GM19099 (cell line): ENCODE measurements around the gene SLC1A2.

Experiments used
- POLR2A ChIP-seq: IDR thresholded peaks from 3 replicates; pipeline ENCODE4 v1.6.1; 2011; ENCODE audit warnings: low read depth; ENCODE audit not compliant: insufficient read length; ENCODE audit errors: extremely low read depth

Gene SLC1A2

DNA sequence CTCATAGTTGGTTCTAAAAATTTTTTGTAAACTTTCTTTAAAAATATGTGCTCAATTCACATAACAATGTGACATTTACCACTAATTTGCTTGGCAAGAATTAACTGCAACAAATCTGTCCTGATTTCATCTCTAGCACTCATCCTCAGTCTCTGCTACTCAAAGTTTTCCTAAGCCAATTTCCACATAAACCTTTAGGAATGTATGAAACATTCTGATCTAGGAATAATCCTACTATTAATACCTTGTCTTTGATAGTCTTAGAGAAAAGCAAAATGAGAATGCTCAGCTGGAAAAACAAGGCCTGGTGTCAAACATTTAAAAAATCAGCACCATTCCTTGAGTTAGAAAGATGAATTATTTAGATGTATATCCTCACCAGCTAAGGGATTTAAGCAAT, 166.1 kb downstream of the SLC1A2 start:
- TF ChIP-seq POLR2A: no peak

DNA sequence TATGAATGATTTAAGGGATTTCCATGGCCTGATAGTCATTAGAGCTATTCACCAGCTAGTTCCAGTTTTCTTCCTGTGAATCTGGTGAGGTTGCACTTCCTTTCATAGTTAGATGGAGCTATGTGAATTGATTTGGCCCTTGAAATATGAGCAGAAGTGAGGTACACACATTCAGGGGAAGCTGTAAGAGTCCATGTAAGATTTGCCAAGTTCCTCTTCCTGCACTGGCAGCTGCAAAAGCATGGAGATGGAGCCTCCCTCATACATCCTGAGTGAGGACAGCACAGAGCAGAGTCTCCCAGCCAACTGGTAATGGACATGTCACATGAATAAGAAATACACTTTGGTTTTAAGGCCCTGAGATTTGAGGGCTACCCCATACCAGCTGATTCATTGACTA, 168.7 kb downstream of the SLC1A2 start:
- no peak for TF ChIP-seq POLR2A

GRCh38 chr11:35250192-35250591, 169.2 kb downstream of the SLC1A2 start:
- TF ChIP-seq POLR2A: no peak

DNA sequence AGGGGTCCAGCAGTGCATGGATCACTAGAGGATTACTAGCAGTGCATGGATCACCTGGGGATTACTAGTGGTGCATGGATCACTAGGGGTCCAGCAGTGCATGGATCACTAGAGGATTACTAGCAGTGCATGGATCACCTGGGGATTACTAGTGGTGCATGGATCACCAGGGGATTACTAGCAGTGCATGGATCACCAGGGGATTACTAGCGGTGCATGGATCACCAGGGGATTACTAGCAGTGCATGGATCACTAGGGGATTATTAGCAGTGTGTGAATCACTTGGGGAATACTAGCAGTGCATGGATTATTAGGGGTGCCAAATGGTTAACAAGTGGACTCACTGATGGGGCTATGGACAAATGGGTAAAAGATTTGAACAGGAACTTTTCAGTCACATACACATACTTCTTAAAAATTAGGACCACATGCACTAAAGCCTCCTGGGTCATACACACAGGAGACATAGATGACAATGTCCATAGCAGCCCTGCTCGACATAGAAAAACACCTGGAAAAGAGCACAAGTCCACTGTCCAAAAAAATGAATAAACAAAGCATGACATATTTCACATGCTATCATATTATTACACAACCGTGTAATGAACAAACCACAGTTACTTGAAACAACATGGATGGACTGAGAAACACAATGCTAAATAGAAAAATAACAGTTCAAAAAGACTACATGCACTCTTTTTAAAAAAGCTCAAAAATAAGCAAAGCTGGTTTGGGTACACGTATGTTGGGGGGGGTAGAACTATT, 170.6 kb downstream of the SLC1A2 start:
- no peak for TF ChIP-seq POLR2A

- no peak for TF ChIP-seq POLR2A
These were observed 171.5 kb downstream of the SLC1A2 start for GRCh38 chr11:35247863-35248262.

GRCh38 chr11:35247428-35247827, 171.9 kb downstream of the SLC1A2 start:
- no peak for TF ChIP-seq POLR2A

- no peak for TF ChIP-seq POLR2A
These were observed 172.6 kb downstream of the SLC1A2 start for GRCh38 chr11:35246745-35247144.

DNA sequence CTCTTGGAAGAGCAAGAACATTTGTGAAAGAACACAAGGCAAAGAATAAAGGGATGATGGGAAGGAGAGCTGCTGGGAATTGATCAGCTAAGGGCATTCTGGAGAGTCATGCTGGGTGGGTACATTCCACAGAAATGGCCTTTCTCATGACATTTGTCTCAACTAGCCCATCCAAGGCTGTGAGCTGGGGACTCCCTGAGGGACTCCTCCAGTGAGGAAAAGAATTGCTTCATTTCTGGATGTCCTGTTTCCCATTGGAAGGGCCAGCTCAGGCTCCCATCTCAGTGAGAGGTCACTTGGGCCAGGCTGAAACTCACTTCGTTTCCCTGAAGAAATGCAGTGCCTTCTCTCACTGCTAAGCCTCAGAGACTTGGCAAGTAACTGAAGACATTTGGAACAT, 173.6 kb downstream of the SLC1A2 start:
- TF ChIP-seq POLR2A: no peak

DNA sequence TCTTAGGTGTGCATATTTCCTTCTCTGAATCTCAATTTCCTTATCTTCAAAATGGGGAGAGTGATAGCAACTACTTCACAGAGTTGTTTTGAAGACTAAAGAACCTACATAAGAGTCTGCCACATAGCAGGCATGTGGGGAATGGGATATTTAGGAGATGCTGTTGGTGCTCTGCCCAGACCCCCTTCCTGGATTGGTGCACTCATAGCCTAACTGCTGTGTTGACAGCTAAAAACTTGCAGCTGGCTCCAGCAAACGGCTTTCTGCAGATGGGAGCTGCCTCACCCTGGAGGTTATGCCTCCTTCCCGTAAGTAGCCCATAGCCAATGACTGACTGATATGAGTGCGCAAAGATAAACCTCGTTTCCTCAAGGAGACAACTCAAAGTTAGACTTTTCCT, 174.3 kb downstream of the SLC1A2 start:
- TF ChIP-seq POLR2A: no peak

- TF ChIP-seq POLR2A: no peak
These were observed 175.6 kb downstream of the SLC1A2 start for GRCh38 chr11:35243774-35244173.

DNA sequence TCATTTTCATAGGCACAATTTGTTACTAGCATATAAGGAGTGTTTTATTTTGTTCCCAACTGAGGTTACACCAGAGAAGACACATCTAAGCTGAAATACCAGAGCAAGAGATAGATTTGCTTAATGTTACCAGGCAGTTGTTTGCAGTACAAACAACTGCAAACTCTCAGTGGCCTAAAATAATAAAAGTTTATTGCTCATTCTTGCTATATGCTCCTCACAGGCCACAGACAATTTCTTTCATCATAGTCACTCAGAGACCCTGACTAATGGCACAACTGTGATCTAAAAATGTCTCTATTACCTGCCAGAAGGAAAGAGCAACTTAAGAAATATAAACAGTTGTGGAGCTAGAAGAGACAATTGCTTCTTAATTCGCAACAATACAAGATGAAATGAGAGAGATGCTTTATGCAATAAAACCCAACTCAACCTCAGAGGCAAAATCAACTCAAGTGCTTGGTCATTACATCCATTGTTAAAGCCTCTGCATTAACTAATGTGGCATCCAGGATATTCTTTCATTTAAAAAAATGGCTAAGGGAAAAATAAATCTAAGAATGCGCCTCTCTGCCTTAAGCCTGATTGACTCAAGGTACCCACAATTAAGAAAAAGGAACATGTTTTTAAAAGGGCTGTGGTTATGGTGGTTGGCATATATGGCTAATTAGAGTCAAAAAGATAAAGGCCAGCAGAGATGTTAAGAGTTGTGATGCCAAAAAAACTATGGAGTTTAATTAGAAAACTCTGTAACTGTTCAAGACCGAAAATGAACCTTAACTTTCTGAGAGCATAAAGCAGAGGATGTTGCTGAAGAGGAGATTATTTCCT, 176.7 kb downstream of the SLC1A2 start:
- no peak for TF ChIP-seq POLR2A

DNA sequence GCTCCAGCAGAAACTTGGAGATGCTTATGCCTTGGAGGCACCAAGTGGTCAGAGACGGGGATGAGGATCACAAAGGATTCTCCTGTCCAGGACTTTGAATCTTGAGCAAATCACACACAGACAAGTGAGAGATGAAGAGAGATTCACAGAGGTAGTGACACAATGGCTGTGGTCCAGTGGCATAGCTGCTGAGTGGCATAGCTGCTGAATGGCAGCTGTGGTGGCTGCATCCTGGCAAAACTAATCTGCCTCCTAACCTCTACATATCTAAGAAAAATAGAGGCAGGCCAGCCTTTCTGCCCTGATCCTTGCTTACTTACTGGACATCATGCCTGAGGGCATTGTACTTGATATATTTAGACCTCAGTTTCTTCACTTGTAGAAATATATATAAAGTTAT, 177.8 kb downstream of the SLC1A2 start:
- TF ChIP-seq POLR2A: no peak

DNA sequence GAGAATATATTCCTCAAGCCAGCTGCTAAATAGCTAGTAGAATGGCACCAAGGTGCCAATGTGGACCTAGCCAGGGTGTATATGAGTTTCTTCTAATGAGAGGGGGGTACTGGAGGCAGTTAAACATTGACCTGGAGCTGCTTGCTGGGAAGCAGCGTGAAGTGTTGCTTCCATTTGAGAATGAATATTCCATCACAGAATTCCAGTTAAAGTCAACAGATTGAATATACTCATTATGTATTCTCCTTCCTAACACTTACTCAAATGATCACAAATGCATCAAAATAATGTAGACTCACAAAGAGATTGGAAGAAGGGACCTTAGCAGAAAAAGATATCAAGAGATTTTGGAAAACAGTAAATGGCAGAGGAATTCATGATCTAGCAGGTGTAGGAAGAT, 178.3 kb downstream of the SLC1A2 start:
- TF ChIP-seq POLR2A: no peak

DNA sequence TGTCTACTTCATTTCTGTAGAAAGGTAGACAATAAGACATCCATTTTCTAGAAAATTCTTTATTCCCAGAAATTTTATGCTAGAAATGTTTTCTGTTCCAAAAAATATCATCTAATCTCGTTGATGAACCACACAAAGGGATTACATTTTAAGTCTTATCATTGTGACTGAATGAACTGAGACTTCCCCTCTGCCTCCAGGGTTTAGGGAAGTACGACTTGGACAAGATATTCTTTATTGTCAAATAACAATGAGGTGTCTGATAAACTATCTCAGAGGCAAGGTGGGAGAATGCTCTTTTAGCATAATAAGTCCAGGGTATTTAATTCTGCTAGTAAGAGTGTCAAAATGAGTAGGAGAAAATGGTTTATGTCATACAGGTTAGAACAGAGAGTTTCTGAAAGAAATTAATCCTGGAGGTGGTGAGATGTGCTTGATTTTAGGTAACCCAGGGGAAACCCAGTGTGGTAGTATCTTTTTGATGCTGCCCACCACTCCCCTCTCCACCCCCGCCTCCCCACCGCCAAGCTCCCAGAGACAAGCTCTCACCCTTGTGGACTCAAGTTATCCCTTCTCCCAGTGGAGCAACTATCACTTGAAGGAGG, 179.8 kb downstream of the SLC1A2 start:
- no peak for TF ChIP-seq POLR2A

- TF ChIP-seq POLR2A: no peak
These were observed 180.5 kb downstream of the SLC1A2 start for GRCh38 chr11:35238882-35239281.
